HEK293 (cell line): ENCODE data around the gene PPM1L.

ENCODE experiments used
- CTCF ChIP-seq: fragments of 450-650 bp; formaldehyde crosslinking; IDR thresholded peaks from 2 replicates; pipeline ENCODE4 v1.5.1; 2016; ENCODE audit warnings: missing biosample characterization, missing genetic modification characterization
- GLI4 ChIP-seq: fragments of 450-650 bp; formaldehyde crosslinking; IDR thresholded peaks from 2 replicates; pipeline ENCODE4 v1.5.1; 2016; ENCODE audit warnings: missing biosample characterization, missing genetic modification characterization
- ZNF114 ChIP-seq: fragments of 450-650 bp; formaldehyde crosslinking; IDR thresholded peaks from 2 replicates; pipeline ENCODE4 v1.5.0; 2017; ENCODE audit warnings: missing biosample characterization, missing genetic modification characterization
- ZNF174 ChIP-seq: fragments of 450-650 bp; formaldehyde crosslinking; IDR thresholded peaks from 2 replicates; pipeline ENCODE4 v1.5.0; 2017; ENCODE audit warnings: missing biosample characterization, mild to moderate bottlenecking, missing genetic modification characterization
- ZNF23 ChIP-seq: fragments of 450-650 bp; formaldehyde crosslinking; IDR thresholded peaks from 2 replicates; pipeline ENCODE4 v1.5.1; 2016; ENCODE audit warnings: missing biosample characterization, missing genetic modification characterization, borderline replicate concordance
- ZNF449 ChIP-seq: fragments of 450-650 bp; formaldehyde crosslinking; IDR thresholded peaks from 2 replicates; pipeline ENCODE4 v1.5.1; 2017; ENCODE audit warnings: missing biosample characterization, mild to moderate bottlenecking, missing genetic modification characterization, moderate library complexity
- ZNF624 ChIP-seq: fragments of 450-650 bp; formaldehyde crosslinking; IDR thresholded peaks from 2 replicates; pipeline ENCODE4 v1.5.1; 2017; ENCODE audit warnings: missing biosample characterization, missing genetic modification characterization
- TF ChIP-seq, protein P1 (sequence below): fragments of 450-650 bp; formaldehyde crosslinking; IDR thresholded peaks from 2 replicates; pipeline ENCODE4 v1.5.1; 2016; ENCODE audit warnings: missing biosample characterization, missing genetic modification characterization, low read depth
- TF ChIP-seq, protein P2 (sequence below): fragments of 450-650 bp; formaldehyde crosslinking; IDR thresholded peaks from 2 replicates; pipeline ENCODE4 v1.5.1; 2016; ENCODE audit warnings: missing biosample characterization, missing genetic modification characterization

DNA sequence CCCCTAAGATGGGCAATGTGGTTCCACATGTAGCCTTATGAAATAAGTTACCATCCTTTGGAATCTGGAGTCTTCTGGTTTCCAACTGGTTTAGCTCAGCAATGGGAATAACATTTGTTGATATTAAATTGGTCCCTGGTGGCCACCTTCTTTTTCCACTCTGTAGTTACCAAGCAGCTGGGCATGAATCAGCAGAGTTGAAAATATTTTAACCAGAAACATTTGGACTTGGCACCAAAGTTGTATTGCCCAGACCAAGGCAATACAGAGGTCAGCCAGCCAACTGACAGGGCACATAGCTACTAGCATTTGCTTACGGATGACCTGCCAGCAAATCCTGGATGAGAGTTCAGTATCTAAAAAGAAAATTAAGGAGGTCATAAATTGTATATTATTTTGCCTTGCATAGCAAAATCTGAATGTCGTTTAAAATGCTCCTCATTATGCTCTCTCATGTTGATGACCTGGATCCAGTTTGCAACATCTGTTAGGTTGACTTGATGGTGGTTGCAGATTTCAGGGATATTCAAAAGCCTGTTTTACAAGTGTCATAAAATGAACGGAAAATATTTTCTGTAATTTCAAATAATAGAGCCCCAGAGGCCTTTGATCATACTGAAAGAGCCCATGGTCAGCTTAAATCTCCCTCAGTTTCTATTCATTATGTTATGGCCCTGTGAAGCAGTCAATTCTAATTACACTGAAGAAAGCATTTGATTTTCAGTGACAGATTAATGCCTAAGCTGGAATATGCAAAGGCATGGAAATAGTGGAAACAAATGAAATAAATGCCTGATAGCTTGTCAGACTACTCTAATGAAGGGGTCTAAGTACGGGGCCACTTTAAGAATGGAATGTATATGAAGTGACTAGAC is 54.6 kb downstream of the PPM1L start:
- TF ChIP-seq ZNF174 (tag by site-specific recombination) (no peak), CTCF (tag by site-specific recombination) (no peak), ZNF624 (tag by site-specific recombination) (no peak), ZNF114 (tag by site-specific recombination) (no peak), ZNF449 (tag by site-specific recombination) (no peak), GLI4 (tag by site-specific recombination) (no peak), ZNF23 (tag by site-specific recombination) (no peak)
- TF ChIP-seq, protein P1, sequence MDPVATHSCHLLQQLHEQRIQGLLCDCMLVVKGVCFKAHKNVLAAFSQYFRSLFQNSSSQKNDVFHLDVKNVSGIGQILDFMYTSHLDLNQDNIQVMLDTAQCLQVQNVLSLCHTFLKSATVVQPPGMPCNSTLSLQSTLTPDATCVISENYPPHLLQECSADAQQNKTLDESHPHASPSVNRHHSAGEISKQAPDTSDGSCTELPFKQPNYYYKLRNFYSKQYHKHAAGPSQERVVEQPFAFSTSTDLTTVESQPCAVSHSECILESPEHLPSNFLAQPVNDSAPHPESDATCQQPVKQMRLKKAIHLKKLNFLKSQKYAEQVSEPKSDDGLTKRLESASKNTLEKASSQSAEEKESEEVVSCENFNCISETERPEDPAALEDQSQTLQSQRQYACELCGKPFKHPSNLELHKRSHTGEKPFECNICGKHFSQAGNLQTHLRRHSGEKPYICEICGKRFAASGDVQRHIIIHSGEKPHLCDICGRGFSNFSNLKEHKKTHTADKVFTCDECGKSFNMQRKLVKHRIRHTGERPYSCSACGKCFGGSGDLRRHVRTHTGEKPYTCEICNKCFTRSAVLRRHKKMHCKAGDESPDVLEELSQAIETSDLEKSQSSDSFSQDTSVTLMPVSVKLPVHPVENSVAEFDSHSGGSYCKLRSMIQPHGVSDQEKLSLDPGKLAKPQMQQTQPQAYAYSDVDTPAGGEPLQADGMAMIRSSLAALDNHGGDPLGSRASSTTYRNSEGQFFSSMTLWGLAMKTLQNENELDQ (tag by site-specific recombination) = no peak
- TF ChIP-seq, protein P2, sequence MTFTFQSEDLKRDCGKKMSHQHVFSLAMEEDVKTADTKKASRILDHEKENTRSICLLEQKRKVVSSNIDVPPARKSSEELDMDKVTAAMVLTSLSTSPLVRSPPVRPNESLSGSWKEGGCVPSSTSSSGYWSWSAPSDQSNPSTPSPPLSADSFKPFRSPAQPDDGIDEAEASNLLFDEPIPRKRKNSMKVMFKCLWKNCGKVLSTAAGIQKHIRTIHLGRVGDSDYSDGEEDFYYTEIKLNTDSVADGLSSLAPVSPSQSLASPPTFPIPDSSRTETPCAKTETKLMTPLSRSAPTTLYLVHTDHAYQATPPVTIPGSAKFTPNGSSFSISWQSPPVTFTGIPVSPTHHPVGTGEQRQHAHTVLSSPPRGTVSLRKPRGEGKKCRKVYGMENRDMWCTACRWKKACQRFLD (tag by site-specific recombination) = no peak
